AG09309 (cell line): ENCODE measurements around the gene SAGE1.

ENCODE experiments used
- DNase-seq: peaks from one replicate; pipeline ENCODE4 v3.0.0-alpha.2; 2010; ENCODE audit warnings: low read depth
- H3K4me3 ChIP-seq: 2 replicates; pipeline ENCODE4 v1.5.1; 2011; ENCODE audit warnings: mild to moderate bottlenecking, low read depth, low read length, moderate library complexity; ENCODE audit not compliant: control insufficient read depth
- TF ChIP-seq, protein P1 (sequence below): IDR thresholded peaks from 2 replicates; pipeline ENCODE4 v1.5.1; 2011; ENCODE audit warnings: mild to moderate bottlenecking, low read depth, low read length, inconsistent platforms; ENCODE audit not compliant: insufficient read depth, control insufficient read depth; ENCODE audit errors: missing control alignments

SAGE1 gene

DNA sequence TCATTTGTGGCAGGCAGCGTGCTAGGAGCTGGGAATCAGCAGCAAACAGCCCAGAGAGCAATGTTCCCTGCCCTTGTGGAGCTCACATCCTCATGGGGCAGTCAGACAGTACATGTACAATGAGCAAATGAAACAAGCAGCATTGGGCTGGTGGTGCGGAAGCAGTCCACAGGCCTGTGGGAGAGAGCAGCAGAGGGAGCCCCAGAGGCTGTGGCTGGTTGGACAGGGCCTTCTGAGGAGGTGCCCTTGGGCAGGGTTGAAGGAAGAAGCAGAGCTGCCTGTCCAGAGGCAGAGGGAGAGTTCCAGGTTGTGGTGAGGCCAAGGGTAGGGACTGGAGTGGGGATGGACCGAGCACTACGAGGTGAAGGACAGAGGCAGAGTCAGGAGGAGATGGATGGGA lies 57.8 kb downstream of the SAGE1 start:
- DNase-seq: no peak
- no peak overlapping the region for H3K4me3 ChIP-seq
- TF ChIP-seq, protein P1, sequence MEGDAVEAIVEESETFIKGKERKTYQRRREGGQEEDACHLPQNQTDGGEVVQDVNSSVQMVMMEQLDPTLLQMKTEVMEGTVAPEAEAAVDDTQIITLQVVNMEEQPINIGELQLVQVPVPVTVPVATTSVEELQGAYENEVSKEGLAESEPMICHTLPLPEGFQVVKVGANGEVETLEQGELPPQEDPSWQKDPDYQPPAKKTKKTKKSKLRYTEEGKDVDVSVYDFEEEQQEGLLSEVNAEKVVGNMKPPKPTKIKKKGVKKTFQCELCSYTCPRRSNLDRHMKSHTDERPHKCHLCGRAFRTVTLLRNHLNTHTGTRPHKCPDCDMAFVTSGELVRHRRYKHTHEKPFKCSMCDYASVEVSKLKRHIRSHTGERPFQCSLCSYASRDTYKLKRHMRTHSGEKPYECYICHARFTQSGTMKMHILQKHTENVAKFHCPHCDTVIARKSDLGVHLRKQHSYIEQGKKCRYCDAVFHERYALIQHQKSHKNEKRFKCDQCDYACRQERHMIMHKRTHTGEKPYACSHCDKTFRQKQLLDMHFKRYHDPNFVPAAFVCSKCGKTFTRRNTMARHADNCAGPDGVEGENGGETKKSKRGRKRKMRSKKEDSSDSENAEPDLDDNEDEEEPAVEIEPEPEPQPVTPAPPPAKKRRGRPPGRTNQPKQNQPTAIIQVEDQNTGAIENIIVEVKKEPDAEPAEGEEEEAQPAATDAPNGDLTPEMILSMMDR: no peak
